NCI-H526 treated with DMSO at 0.1 percent for 48 hours (cell line): ENCODE results near the gene IGF2BP2.
"Not testable (repeated sequence)": the region's sequence is repeated elsewhere in the genome, so short reads cannot be mapped to it uniquely, and the experiment has no call there.

ENCODE experiments used
- DNase-seq: peaks from one replicate; lab custom pipeline; 2025; lab: John Stamatoyannopoulos, UW

Gene IGF2BP2

DNA sequence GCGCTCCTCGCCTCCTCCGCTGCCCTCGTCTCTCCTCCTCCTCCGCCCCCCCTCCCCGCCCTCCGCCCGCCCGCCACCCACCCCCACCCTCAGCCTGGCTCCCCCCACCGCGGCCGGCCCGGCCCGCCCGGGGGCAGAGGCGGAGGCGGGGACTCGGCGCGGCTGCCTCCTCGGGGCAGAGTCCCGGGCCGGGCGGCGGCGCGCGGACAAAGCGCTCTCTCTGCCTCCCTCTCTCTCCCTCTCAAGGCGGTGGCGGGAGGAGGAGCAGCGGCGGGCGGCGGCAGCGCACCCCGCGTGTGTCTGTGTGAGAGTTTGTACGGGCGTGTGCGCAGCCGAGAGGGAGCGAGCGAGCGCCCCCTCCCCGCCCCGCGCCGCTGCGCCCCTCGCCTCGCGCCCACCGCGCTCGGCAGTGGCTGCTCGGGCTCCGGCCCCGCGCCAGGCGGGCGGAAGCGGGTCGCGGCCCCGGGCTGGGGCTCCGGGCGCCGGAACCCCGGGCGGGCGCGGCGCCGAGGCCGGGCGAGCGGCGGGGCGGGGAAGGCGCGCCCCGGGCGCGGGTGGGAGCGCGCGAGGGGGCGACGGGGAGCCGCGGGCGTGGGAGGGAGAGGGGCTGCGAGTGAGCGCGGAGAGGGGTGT lies at the start of gene IGF2BP2:
IGF2BP2 (minus strand) TSS at position 37 of the 633 bp plus-strand sequence. CDS start 82 bp downstream, outside the sequence.
- DNase-seq = peak; percentile 41

- no peak for DNase-seq
These were observed 49.3 kb upstream of the IGF2BP2 start for GRCh38 chr3:185874119-185874518.

DNA sequence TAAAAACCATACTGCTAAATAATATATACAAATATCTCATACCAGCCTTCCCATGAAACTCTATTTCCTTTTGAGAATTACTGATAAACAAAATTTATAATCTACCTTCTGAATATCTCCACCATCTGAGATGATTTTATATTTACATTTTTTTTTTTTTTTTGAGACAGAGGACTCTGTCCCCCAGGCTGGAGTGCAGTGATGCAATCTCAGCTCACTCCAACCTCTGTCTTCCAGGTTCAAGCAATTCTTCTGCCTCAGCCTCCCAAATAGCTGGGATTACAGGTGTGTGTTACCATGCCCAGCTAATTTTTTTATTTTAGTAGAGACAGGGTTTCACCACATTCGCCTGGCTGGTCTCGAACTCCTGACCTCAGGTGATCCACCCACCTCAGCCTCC lies 42.8 kb upstream of the IGF2BP2 start:
- DNase-seq = no peak

DNA sequence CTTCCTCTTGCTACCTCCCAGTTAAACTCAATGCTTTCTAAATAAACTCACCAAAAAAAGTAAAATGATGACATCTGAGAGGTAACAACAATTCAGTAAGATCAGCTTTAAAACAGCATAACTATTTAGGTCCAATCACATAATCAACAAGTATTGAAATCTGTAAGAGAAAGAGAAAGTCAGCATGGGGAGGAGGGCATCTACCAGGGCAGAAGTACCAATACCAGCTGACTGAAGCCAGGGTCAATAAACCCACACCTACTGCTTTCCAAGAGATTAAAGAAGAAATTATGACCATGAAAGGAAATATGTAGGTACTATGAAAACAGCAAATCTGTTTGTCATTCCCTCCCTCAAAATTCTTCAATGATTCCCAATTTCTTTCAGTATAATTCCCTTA lies 42.2 kb upstream of the IGF2BP2 start:
- DNase-seq = no peak

DNA sequence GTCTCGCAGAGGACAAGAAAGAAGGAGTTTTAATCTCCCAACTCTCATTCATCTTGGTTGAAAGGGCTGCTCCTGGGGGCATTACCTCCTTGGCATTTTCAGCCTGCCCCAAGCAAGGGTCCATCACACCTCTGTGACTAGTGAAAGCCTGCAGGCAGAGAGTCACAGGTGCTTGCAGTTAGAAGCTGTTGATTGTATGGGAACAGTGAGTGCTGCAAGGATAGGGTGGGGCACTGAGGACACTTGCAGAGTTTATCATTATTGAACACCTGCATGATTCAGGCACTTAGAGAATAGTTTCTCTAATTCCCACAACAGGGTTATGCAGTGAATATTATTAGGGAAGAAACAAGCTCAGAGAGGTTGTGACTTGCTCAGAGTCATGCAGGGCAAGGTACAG lies 41.7 kb upstream of the IGF2BP2 start:
- no peak for DNase-seq

- DNase-seq = no peak
These were observed 40.4 kb upstream of the IGF2BP2 start for GRCh38 chr3:185865247-185865646.

DNA sequence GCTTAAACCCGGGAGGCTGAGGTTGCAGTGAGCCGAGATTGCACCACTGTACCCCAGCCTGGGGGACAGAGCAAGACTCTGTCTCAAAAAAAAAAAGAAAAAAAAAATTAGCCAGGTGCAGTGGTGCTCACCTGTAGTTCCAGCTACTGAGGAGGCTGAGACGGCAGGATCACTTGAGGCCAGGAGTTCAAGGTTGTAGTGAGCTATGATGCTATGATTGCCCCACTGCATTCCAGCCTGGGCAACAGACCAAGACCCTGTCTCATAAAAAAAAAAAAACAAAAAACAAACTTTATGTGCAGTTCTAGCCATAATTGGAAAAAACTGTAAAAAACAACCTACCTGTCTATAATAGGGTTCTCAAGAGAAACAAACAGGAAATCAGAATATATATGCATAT lies 39.9 kb upstream of the IGF2BP2 start:
- DNase-seq = no peak

DNA sequence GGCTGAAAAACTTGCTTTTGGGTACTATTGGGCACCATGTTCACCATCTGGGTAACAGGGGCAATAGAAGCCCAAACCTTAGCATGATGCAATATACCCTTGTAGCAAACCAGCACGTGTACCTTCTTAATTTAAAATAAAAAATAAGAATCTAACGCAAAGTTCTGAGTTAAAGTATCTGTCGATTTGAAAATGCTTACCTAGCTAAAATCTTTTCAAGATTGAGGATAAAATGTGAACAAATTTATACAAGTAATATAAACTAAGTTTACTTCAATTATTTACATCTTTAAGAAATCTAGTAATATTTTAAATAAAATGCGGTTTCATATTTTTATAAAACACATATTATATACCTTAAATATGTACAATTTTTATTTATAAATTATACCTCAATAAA lies 38.1 kb upstream of the IGF2BP2 start:
- DNase-seq = no peak

DNA sequence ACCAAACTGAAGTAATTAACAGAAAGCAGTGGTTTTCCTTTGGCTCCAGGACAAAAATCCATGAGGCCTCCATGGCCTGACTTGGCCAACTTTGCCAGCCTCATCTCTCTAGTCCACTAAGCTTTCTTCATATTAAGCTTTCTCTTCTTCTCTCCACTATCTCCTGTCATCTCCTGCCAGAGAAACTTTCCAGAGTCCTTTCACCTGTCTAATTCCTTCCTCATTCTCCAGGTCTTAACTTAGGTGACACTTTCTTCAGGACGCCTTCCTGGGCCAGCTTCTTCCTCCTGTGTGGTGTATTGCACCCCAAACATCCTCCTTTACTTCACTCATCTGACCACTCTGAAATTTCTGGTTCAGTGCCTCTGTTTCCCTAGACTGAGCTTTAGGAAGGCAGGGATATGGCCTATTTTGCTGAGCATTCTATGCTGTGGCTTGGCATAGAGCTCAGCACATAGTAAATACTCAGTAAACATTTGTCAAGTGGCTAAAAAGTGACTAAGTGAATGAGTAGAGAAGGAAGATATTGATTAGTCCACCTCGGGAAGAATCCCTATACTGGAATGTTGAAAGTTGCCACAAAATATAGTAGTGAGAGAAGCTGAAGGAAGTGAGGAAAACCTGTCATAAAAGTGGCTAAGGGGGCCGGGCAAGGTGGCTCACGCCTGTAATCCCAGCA lies 34.6 kb upstream of the IGF2BP2 start:
- no peak for DNase-seq

- DNase-seq = no peak
These were observed 33.8 kb upstream of the IGF2BP2 start for GRCh38 chr3:185858502-185859225.

DNA sequence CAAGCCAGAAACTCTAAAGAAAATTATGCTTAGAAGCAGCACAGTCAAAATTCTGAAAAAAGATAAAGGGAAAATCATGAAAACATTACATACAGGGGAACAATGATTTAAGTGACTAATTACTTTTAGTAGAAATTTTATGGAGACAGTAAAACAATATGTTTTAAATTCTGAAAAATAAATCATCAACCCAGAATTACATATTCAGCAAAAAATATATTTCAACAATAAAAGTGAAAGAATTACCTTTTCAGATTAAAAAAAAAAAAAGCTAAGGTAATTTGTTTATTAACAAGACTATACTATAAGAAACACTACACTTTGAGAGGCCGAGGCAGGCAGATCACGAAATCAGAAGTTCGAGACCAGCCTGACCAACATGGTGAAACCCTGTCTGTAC lies 32.4 kb upstream of the IGF2BP2 start:
- no peak for DNase-seq

GRCh38 chr3:185856652-185857051 lies 31.8 kb upstream of the IGF2BP2 start:
- no peak for DNase-seq

DNA sequence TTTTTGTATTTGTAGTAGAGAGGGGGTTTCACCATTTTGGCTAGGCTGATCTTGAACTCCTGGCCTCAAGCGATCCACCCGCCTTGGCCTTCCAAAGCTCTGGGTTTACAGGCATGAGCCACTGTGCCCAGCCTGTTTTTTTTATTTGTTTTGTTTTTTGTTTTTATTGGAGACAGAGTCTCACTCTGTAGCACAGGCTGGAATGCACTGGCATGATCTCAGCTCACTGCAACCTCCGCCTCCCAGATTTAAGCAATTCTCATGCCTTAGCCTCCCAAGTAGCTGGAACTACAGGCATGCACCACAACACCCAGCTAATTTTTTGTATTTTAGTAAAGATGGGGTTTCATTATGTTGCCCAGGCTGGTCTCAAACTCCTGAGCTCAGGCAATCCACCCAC lies 28.9 kb upstream of the IGF2BP2 start:
- DNase-seq = not testable (repeated sequence)

- no peak for DNase-seq
These were observed 27.8 kb upstream of the IGF2BP2 start for GRCh38 chr3:185852635-185853034.

- no peak for DNase-seq
These were observed 27.1 kb upstream of the IGF2BP2 start for GRCh38 chr3:185851959-185852358.

GRCh38 chr3:185851046-185851445 lies 26.2 kb upstream of the IGF2BP2 start:
- DNase-seq = no peak

DNA sequence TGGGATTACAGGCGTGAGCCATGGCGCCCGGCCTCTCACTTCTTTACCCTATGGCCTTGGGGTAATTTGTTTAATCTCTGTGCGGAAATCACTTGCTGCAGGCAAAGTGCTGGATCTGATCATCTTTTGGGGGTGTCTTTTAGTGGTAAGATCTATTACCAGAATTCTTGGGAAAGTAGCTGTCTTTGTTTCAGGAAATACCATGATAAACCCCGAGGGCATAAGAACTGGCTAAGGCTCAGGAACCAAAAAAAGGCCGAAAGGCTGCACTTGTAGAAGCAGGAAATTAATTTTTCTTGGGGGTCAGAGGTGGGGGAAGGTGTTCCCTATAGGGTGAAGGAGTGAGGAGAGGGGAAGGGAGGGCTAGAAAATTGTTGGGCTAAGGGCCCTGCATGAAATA lies 22.7 kb upstream of the IGF2BP2 start:
- no peak for DNase-seq

DNA sequence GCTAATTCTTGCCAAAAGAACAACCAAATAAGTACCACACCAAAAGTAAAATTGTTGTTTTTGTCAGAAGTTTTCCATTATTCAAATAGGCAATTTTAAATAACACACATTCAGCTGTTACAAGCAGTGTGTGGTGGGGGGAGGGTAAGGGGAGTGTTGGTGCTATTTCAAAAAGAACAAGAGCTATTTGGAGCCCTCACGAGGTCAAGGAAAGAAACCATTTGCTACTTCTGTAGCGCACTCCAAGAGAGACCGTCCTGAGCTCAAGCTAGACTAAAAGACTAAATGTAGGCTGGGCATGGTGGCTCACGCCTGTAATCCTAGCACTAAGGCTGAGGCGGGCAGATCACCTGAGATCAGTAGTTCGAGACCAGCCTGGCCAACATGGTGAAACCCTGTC lies 21.2 kb upstream of the IGF2BP2 start:
- no peak for DNase-seq

DNA sequence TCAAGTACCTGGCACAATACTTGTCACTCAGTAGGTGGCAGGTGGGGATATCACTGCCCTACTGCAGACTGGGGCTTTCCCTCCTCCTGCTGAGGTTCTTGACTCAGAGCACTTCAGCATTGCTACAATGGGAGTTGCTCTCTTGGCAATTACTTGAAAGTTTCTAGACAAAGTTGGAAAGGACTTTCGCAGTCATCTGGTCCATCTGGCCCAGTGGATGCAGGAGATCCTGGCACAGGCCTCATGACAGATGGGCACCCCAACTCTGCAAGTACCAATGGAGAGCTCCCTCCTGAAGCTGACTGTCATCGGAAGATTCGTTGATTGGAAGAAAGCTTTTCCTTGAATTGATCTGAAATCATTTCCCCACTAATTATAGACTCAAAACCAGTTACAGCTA lies 19.2 kb upstream of the IGF2BP2 start:
- no peak for DNase-seq

GRCh38 chr3:185843635-185844034 lies 18.8 kb upstream of the IGF2BP2 start:
- no peak for DNase-seq

- DNase-seq = no peak
These were observed 18.3 kb upstream of the IGF2BP2 start for GRCh38 chr3:185843126-185843525.

DNA sequence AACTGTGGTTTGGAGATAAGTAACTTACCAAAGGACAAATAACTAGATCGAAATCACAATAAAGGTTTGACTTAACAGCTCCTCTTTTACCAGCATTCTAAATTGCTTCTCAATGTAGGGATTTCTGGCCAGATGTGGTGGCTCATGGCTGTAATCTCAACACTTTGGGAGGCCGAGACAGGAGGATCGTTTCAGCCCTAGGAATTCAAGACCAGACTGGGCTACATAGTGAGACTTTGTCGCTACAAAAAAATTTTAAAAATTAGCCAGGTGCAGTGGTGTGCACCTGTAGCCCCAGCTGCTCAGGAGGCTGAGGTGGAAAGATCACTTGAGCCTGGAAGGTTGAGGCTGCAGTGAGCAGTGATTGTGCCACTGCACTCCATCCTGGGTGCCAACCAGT lies 17.4 kb upstream of the IGF2BP2 start:
- DNase-seq = no peak

- DNase-seq = not testable (repeated sequence)
These were observed 13.7 kb upstream of the IGF2BP2 start for GRCh38 chr3:185838417-185838989.
